H9 (cell line): Measurements from ENCODE around the gene CRK. TPM values are rescaled to one million over a fixed set of nuclear protein-coding genes. Genes with fewer than 3 reads are reported as not detected.

Experiments
- DNase-seq: peaks from one replicate; pipeline ENCODE4 v3.0.0-alpha.2; 2017
- H2AFZ ChIP-seq: one replicate; pipeline ENCODE4 v1.6.1; 2013; ENCODE audit warnings: mild to moderate bottlenecking, low read length, control low read depth, moderate library complexity
- H2AK5ac ChIP-seq: 2 replicates; pipeline ENCODE4 v1.6.1; 2013; ENCODE audit warnings: low read length, control low read depth, mixed read lengths; ENCODE audit not compliant: insufficient read length
- H2BK120ac ChIP-seq: one replicate; pipeline ENCODE4 v1.6.1; 2013; ENCODE audit warnings: low read depth, mild to moderate bottlenecking, low read length, control low read depth, inconsistent platforms; ENCODE audit not compliant: poor library complexity, severe bottlenecking
- H2BK12ac ChIP-seq: 2 replicates; pipeline ENCODE4 v1.6.1; 2013; ENCODE audit warnings: low read length, control low read depth, mixed read lengths, low read depth; ENCODE audit not compliant: insufficient read length
- H2BK15ac ChIP-seq: 2 replicates; pipeline ENCODE4 v1.6.1; 2013; ENCODE audit warnings: low read depth, low read length, control low read depth
- H2BK20ac ChIP-seq: one replicate; pipeline ENCODE4 v1.6.1; 2013; ENCODE audit warnings: low read depth, mild to moderate bottlenecking, low read length, control low read depth, inconsistent platforms; ENCODE audit not compliant: poor library complexity, severe bottlenecking
- H2BK5ac ChIP-seq: 2 replicates; pipeline ENCODE4 v1.6.1; 2013; ENCODE audit warnings: low read length, control low read depth, mixed read lengths; ENCODE audit not compliant: insufficient read length
- H3K14ac ChIP-seq: 2 replicates; pipeline ENCODE4 v1.6.1; 2013; ENCODE audit warnings: low read length, control low read depth; ENCODE audit not compliant: insufficient read depth
- H3K18ac ChIP-seq: 2 replicates; pipeline ENCODE4 v1.6.1; 2013; ENCODE audit warnings: low read depth, mild to moderate bottlenecking, mixed read lengths, low read length, control low read depth; ENCODE audit not compliant: insufficient read length
- H3K23ac ChIP-seq: 2 replicates; pipeline ENCODE4 v1.6.1; 2013; ENCODE audit warnings: low read length, control low read depth, mixed read lengths, low read depth; ENCODE audit not compliant: insufficient read length
- H3K23me2 ChIP-seq: 2 replicates; pipeline ENCODE4 v1.6.1; 2013; ENCODE audit warnings: low read depth, mild to moderate bottlenecking, mixed read lengths, low read length, control low read depth; ENCODE audit not compliant: insufficient read length, poor library complexity, severe bottlenecking
- H3K27ac ChIP-seq: 2 replicates; pipeline ENCODE4 v1.5.1; 2013; ENCODE audit warnings: low read length, control low read depth, mixed read lengths, low read depth; ENCODE audit not compliant: insufficient read length
- H3K27me3 ChIP-seq: 2 replicates; pipeline ENCODE4 v1.6.1; 2013; ENCODE audit warnings: low read length, control low read depth, inconsistent platforms; ENCODE audit not compliant: insufficient read depth
- H3K4ac ChIP-seq: 2 replicates; pipeline ENCODE4 v1.6.1; 2013; ENCODE audit warnings: low read depth, mild to moderate bottlenecking, control low read depth, inconsistent platforms, low read length, moderate library complexity
- H3K4me1 ChIP-seq: 2 replicates; pipeline ENCODE4 v1.6.1; 2013; ENCODE audit warnings: low read length, control low read depth, inconsistent platforms; ENCODE audit not compliant: insufficient read depth
- H3K4me2 ChIP-seq: 2 replicates; pipeline ENCODE4 v1.6.1; 2013; ENCODE audit warnings: low read length, control low read depth, mixed read lengths; ENCODE audit not compliant: insufficient read length, insufficient read depth
- H3K56ac ChIP-seq: 2 replicates; pipeline ENCODE4 v1.6.1; 2013; ENCODE audit warnings: low read depth, mild to moderate bottlenecking, mixed read lengths, low read length, control low read depth; ENCODE audit not compliant: insufficient read length
- H3K79me1 ChIP-seq: 2 replicates; pipeline ENCODE4 v1.6.1; 2013; ENCODE audit warnings: low read depth, mild to moderate bottlenecking, moderate library complexity, low read length, control low read depth, inconsistent platforms; ENCODE audit not compliant: insufficient read depth, poor library complexity, severe bottlenecking
- H3K79me2 ChIP-seq: 2 replicates; pipeline ENCODE4 v1.6.1; 2013; ENCODE audit warnings: low read length, control low read depth, inconsistent platforms; ENCODE audit not compliant: insufficient read depth
- H3K9ac ChIP-seq: 2 replicates; pipeline ENCODE4 v1.6.1; 2013; ENCODE audit warnings: low read length, control low read depth, mixed read lengths; ENCODE audit not compliant: insufficient read length; ENCODE audit errors: extremely low read depth
- H3K9me3 ChIP-seq: one replicate; pipeline ENCODE4 v1.6.1; 2013; ENCODE audit warnings: low read depth, low read length, inconsistent platforms; ENCODE audit not compliant: control insufficient read depth
- H3T11ph ChIP-seq: one replicate; pipeline ENCODE4 v1.6.1; 2013; ENCODE audit warnings: mild to moderate bottlenecking, low read length, control low read depth, inconsistent platforms
- H4K20me1 ChIP-seq: one replicate; pipeline ENCODE4 v1.6.1; 2013; ENCODE audit not compliant: control insufficient read depth, insufficient read length, insufficient read depth
- H4K5ac ChIP-seq: 2 replicates; pipeline ENCODE4 v1.6.1; 2013; ENCODE audit warnings: low read depth, mild to moderate bottlenecking, mixed read lengths, low read length, control low read depth; ENCODE audit not compliant: insufficient read length
- H4K8ac ChIP-seq: replicated peaks from 2 replicates; pipeline ENCODE4 v1.6.1; 2013; ENCODE audit warnings: low read length, control low read depth, mixed read lengths, low read depth; ENCODE audit not compliant: insufficient read length
- H4K91ac ChIP-seq: 2 replicates; pipeline ENCODE4 v1.6.1; 2013; ENCODE audit warnings: low read depth, mild to moderate bottlenecking, moderate library complexity, mixed read lengths, low read length, control low read depth; ENCODE audit not compliant: insufficient read length
- H3K27ac Mint-ChIP-seq, 3 experiments: 2 replicates in 2 of 3; 3 replicates in 1 of 3; pipeline ENCODE4 v1.8.0; 2020 to 2021; ENCODE audit warnings: mixed read lengths in 3 of 3, mild to moderate bottlenecking in 1 of 3, moderate library complexity in 1 of 3
- H3K27me3 Mint-ChIP-seq: 2 replicates; pipeline ENCODE4 v1.8.0; 2021; ENCODE audit warnings: low read depth, mild to moderate bottlenecking, moderate library complexity, mixed read lengths
- H3K36me3 Mint-ChIP-seq, 3 experiments: 2 replicates in 2 of 3; 3 replicates in 1 of 3; pipeline ENCODE4 v1.8.0; 2020 to 2021; ENCODE audit warnings: low read depth in 3 of 3, mixed read lengths in 3 of 3; ENCODE audit not compliant: insufficient read depth in 1 of 3
- H3K4me1 Mint-ChIP-seq, 2 experiments: 2 replicates each; pipeline ENCODE4 v1.8.0; 2020; ENCODE audit warnings: mixed read lengths in 2 of 2
- H3K4me3 Mint-ChIP-seq, 2 experiments: 2 replicates in 1 of 2; 3 replicates in 1 of 2; pipeline ENCODE4 v1.8.0; 2020 to 2021; ENCODE audit warnings: mild to moderate bottlenecking in 2 of 2, mixed read lengths in 2 of 2, moderate library complexity in 1 of 2
- H3K9me3 Mint-ChIP-seq, 2 experiments: 2 replicates in 1 of 2; 3 replicates in 1 of 2; pipeline ENCODE4 v1.8.0; 2020; ENCODE audit warnings: mild to moderate bottlenecking in 2 of 2, mixed read lengths in 2 of 2, moderate library complexity in 1 of 2
- WGBS: extraction: QIAGEN DNeasy Blood & Tissue Kit; methylation state at CpG from one replicate; pipeline ENCODE4 v1.1.7; 2013; ENCODE audit warnings: missing lambda C conversion rate, low lambda C conversion rate, mixed read lengths; ENCODE audit not compliant: insufficient read length; ENCODE audit errors: extremely low coverage; 5-methylcytosine and 5-hydroxymethylcytosine counted together
- total RNA-seq: library from RNA; stranded (reverse); gene quantifications from 2 replicates; pipeline ENCODE4 v1.2.1, GENCODE V29; 2021
- TF ChIP-seq, protein P1 (sequence below): fragments of 200-600 bp; sonication (generic); conservative IDR thresholded peaks from 3 replicates; pipeline ENCODE4 v1.8.0; 2021; ENCODE audit warnings: antibody characterized with exemption, mild to moderate bottlenecking

CRK gene
- total RNA-seq, 1 experiment from 2014 or later: 58.9 TPM

DNA sequence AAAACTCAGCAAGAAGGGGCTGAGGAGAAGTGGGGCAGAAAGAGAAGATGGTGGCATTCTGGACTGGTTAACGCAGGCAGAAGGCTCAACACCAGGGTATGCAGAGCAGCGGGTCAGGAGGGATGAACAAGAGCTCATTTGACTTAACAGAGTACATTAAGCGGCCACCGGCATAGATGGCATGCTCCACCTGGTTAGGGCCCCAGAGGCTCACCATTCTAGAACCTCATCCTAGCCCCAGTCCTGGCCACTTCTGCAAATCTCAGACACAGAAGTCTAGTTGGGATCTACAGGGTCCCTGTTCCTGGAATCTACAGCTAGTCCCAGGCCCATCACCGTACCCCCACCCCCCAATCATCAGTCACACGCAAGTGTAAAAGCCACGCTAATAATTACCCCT, 38.2 kb upstream of the CRK start:
- Histone ChIP-seq H3K4ac (no peak overlapping the region), H3K4me2 (no peak overlapping the region), H3K14ac (no peak overlapping the region), H2BK12ac (no peak overlapping the region), H3K18ac (no peak overlapping the region), H2BK20ac (no peak overlapping the region), H2BK5ac (no peak overlapping the region), H2BK15ac (no peak overlapping the region), H3K23ac (no peak overlapping the region), H3K56ac (no peak overlapping the region), H2AFZ (no peak overlapping the region), H3K9me3 (no peaks in the 10 kb centered on the region), H3K27ac (no peak overlapping the region), H3K4me1 (no peaks in the 10 kb centered on the region), H3K9ac (no peak overlapping the region), H4K8ac (no peak overlapping the region), H4K91ac (no peak overlapping the region), H4K5ac (no peak overlapping the region), H3K79me1 (no peaks in the 10 kb centered on the region), H2AK5ac (no peak overlapping the region), H3T11ph (no peak overlapping the region), H4K20me1 (no peaks in the 10 kb centered on the region), H3K79me2 (no peaks in the 10 kb centered on the region), H3K23me2 (peaks cover 13% of the 10 kb centered on the region), H3K27me3 (no peaks in the 10 kb centered on the region), H2BK120ac (no peak overlapping the region)
- TF ChIP-seq, protein P1, sequence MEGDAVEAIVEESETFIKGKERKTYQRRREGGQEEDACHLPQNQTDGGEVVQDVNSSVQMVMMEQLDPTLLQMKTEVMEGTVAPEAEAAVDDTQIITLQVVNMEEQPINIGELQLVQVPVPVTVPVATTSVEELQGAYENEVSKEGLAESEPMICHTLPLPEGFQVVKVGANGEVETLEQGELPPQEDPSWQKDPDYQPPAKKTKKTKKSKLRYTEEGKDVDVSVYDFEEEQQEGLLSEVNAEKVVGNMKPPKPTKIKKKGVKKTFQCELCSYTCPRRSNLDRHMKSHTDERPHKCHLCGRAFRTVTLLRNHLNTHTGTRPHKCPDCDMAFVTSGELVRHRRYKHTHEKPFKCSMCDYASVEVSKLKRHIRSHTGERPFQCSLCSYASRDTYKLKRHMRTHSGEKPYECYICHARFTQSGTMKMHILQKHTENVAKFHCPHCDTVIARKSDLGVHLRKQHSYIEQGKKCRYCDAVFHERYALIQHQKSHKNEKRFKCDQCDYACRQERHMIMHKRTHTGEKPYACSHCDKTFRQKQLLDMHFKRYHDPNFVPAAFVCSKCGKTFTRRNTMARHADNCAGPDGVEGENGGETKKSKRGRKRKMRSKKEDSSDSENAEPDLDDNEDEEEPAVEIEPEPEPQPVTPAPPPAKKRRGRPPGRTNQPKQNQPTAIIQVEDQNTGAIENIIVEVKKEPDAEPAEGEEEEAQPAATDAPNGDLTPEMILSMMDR: no peak
- Mint-ChIP-seq H3K36me3 (peaks cover 0 to 12% (median 3%) of the 10 kb centered on the region in 3 experiments; a peak in 3 of 7 replicates), H3K27me3 (no peaks in the 10 kb centered on the region), H3K27ac (0 out of 7 replicates have a peak overlapping the region, but pooled peaks of 1 of the 3 experiments have one; percentile 27), H3K9me3 (no peaks in the 10 kb centered on the region), H3K4me3 (no peak overlapping the region), H3K4me1 (peaks cover 9 to 17% of the 10 kb centered on the region in 2 experiments)
- no peak for DNase-seq
- WGBS: no CpG with 5 or more reads among the region's 7 CpGs
